NCI-H128 (cell line): Measurements from ENCODE around the gene PDGFC.
"Not testable (repeated sequence)": the region's sequence is repeated elsewhere in the genome, so short reads cannot be mapped to it uniquely, and the experiment has no call there.

Experiments used
- DNase-seq: peaks from one replicate; lab custom pipeline; 2025; ENCODE audit not compliant: unreplicated experiment; lab: John Stamatoyannopoulos, UW

Gene PDGFC

GRCh38 chr4:156909010-156909409, 62.6 kb downstream of the PDGFC start:
- no peak for DNase-seq

- DNase-seq = no peak
These were observed 65.3 kb downstream of the PDGFC start for GRCh38 chr4:156906325-156906724.

GRCh38 chr4:156901871-156902270, 69.7 kb downstream of the PDGFC start:
- no peak for DNase-seq

- no peak for DNase-seq
These were observed 73.1 kb downstream of the PDGFC start for GRCh38 chr4:156898373-156899117.

- DNase-seq = no peak
These were observed 75.1 kb downstream of the PDGFC start for GRCh38 chr4:156896527-156896926.

- DNase-seq = no peak
These were observed 77.4 kb downstream of the PDGFC start for GRCh38 chr4:156894234-156894633.

- DNase-seq = no peak
These were observed 78.8 kb downstream of the PDGFC start for GRCh38 chr4:156892805-156893204.

- DNase-seq = no peak
These were observed 81.7 kb downstream of the PDGFC start for GRCh38 chr4:156889616-156890594.

GRCh38 chr4:156888762-156889161, 82.8 kb downstream of the PDGFC start:
- DNase-seq = no peak

GRCh38 chr4:156886481-156886880, 85.1 kb downstream of the PDGFC start:
- no peak for DNase-seq

GRCh38 chr4:156885374-156885773, 86.2 kb downstream of the PDGFC start:
- DNase-seq = no peak

- no peak for DNase-seq
These were observed 87.4 kb downstream of the PDGFC start for GRCh38 chr4:156884183-156884582.

- no peak for DNase-seq
These were observed 95.9 kb downstream of the PDGFC start for GRCh38 chr4:156875704-156876103.

GRCh38 chr4:156875055-156875454, 96.5 kb downstream of the PDGFC start:
- DNase-seq = no peak

- no peak for DNase-seq
These were observed 97.8 kb downstream of the PDGFC start for GRCh38 chr4:156873799-156874198.

- DNase-seq = no peak
These were observed 100.7 kb downstream of the PDGFC start for GRCh38 chr4:156870861-156871260.

GRCh38 chr4:156870131-156870530, 101.5 kb downstream of the PDGFC start:
- DNase-seq = no peak

- not testable (repeated sequence) for DNase-seq
These were observed 105.5 kb downstream of the PDGFC start for GRCh38 chr4:156866088-156866487.

GRCh38 chr4:156865451-156865850, 106.1 kb downstream of the PDGFC start:
- no peak for DNase-seq

GRCh38 chr4:156858071-156858470, 113.5 kb downstream of the PDGFC start:
- no peak for DNase-seq

GRCh38 chr4:156838761-156839160, 132.8 kb downstream of the PDGFC start:
- no peak for DNase-seq
